K562 (cell line): Measurements from ENCODE around the gene SMIM35. TPM values are rescaled to one million over a fixed set of nuclear protein-coding genes. Genes with fewer than 3 reads are reported as not detected.
A peak's percentile ranks its signal among the peaks of the same experiment; 100 is the strongest.

Experiments
- ATF7 ChIP-seq: fragments of 450-650 bp; IDR thresholded peaks from 2 replicates; pipeline ENCODE4 v1.7.1; 2014; ENCODE audit warnings: mild to moderate bottlenecking, moderate library complexity
- BRD9 ChIP-seq: fragments of 450-650 bp; IDR thresholded peaks from 2 replicates; pipeline ENCODE4 v1.6.1; 2018; ENCODE audit warnings: low read depth; ENCODE audit not compliant: partially characterized antibody
- GATA2 ChIP-seq: sonication (generic); formaldehyde crosslinking; IDR thresholded peaks from 2 replicates; pipeline ENCODE4 v1.4.0; 2020; ENCODE audit warnings: mild to moderate bottlenecking, missing genetic modification reagents
- MAFF ChIP-seq: IDR thresholded peaks from 2 replicates; pipeline ENCODE4 v1.6.1; 2012; ENCODE audit warnings: low read length, improper control_type of control experiment
- MYC ChIP-seq, 2 experiments: fragments of 250-450 bp in 1 of 2; sonication (Bioruptor Pico) in 1 of 2; IDR thresholded peaks; 2 replicates each; pipeline versions ENCODE4 v1.5.1 to v1.6.1; 2012 to 2021; ENCODE audit warnings: low read depth in 2 of 2, borderline replicate concordance in 1 of 2, improper control_type of control experiment in 1 of 2, low read length in 1 of 2, mild to moderate bottlenecking in 1 of 2, moderate library complexity in 1 of 2
- SNIP1 ChIP-seq: fragments of 450-650 bp; IDR thresholded peaks from 2 replicates; pipeline ENCODE4 v1.7.1; 2017; ENCODE audit warnings: low read depth, mild to moderate bottlenecking
- ZNF175 ChIP-seq: fragments of 200-800 bp; sonication (Bioruptor generic); IDR thresholded peaks from 2 replicates; pipeline ENCODE4 v1.6.1; 2016; ENCODE audit warnings: low read depth, mild to moderate bottlenecking, missing genetic modification characterization, missing compliant biosample characterization
- polyA plus RNA-seq, 8 experiments: library from polyadenylated mRNA; depleted of rRNA in 4 of 8; stranded (reverse) in 5 of 8; unstranded in 3 of 8; fragments of >200 nt; fragmentation: Nextera tagmentation in 2 of 8; fragmentation: Illumina TruSeq in 1 of 8; extraction: Ambion mirVana in 2 of 8; extraction: Trizol in 1 of 8; gene quantifications; 2 replicates each; pipeline versions ENCODE4 v1.2.1 to v1.2.3, GENCODE V29; 2011 to 2014; ENCODE audit warnings: inconsistent platforms in 1 of 8, missing spikeins in 1 of 8
- total RNA-seq, 7 experiments: library from RNA; depleted of rRNA in 6 of 7; stranded (reverse); fragments of >200 nt in 6 of 7; fragmentation: Illumina TruSeq in 2 of 7; extraction: Trizol in 2 of 7; gene quantifications; 2 replicates each; pipeline versions ENCODE4 v1.2.1 to v1.2.3, GENCODE V29; 2011 to 2021; ENCODE audit warnings: low replicate concordance in 1 of 7
- TF ChIP-seq, protein P1 (sequence below): fragments of 450-650 bp; IDR thresholded peaks from 2 replicates; pipeline ENCODE4 v1.6.1; 2017; ENCODE audit warnings: antibody characterized with exemption
- TF ChIP-seq, protein P2 (sequence below), 3 experiments: fragments of 200-800 bp in 1 of 3; fragments of 250-450 bp in 1 of 3; fragments of 450-650 bp in 1 of 3; sonication (Bioruptor Pico) in 1 of 3; sonication (Bioruptor generic) in 1 of 3; formaldehyde crosslinking in 1 of 3; IDR thresholded peaks; 2 replicates each; pipeline versions ENCODE4 v1.6.1 to v1.8.0; 2016 to 2022; ENCODE audit warnings: mild to moderate bottlenecking in 2 of 3, missing genetic modification characterization in 2 of 3, missing compliant biosample characterization in 1 of 3, moderate library complexity in 1 of 3

SMIM35 gene
- total and polyA plus RNA-seq, 9 of the 15 experiments (the other 6 are each of a cell fraction or from before 2014, with no cell fraction given): 0.03 TPM; not detected in 7

GRCh38 chr11:118002010-118002540 lies 84.7 kb downstream of the SMIM35 start (continued):
- TF ChIP-seq MAFF (peak; percentile 63; the same call in 1 of the 2 replicates), GATA2 (CRISPR knock-in tag) (peak; percentile 39), SNIP1 (no peak), ZNF175 (CRISPR knock-in tag) (peak; percentile 96), BRD9 (peak; percentile 73), ATF7 (peak; percentile 67), MYC (IDR thresholded peaks at IDR 0.05; ENCODE audit: low read depth, low read length) (0 out of 2 replicates have a peak, but pooled peaks have one; percentile 44), MYC (CRISPR knock-in tag; IDR thresholded peaks at IDR 0.05; ENCODE audit: borderline replicate concordance, low read depth) (no peak)
- TF ChIP-seq, protein P1, sequence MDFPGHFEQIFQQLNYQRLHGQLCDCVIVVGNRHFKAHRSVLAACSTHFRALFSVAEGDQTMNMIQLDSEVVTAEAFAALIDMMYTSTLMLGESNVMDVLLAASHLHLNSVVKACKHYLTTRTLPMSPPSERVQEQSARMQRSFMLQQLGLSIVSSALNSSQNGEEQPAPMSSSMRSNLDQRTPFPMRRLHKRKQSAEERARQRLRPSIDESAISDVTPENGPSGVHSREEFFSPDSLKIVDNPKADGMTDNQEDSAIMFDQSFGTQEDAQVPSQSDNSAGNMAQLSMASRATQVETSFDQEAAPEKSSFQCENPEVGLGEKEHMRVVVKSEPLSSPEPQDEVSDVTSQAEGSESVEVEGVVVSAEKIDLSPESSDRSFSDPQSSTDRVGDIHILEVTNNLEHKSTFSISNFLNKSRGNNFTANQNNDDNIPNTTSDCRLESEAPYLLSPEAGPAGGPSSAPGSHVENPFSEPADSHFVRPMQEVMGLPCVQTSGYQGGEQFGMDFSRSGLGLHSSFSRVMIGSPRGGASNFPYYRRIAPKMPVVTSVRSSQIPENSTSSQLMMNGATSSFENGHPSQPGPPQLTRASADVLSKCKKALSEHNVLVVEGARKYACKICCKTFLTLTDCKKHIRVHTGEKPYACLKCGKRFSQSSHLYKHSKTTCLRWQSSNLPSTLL: no peak
- TF ChIP-seq, protein P2, sequence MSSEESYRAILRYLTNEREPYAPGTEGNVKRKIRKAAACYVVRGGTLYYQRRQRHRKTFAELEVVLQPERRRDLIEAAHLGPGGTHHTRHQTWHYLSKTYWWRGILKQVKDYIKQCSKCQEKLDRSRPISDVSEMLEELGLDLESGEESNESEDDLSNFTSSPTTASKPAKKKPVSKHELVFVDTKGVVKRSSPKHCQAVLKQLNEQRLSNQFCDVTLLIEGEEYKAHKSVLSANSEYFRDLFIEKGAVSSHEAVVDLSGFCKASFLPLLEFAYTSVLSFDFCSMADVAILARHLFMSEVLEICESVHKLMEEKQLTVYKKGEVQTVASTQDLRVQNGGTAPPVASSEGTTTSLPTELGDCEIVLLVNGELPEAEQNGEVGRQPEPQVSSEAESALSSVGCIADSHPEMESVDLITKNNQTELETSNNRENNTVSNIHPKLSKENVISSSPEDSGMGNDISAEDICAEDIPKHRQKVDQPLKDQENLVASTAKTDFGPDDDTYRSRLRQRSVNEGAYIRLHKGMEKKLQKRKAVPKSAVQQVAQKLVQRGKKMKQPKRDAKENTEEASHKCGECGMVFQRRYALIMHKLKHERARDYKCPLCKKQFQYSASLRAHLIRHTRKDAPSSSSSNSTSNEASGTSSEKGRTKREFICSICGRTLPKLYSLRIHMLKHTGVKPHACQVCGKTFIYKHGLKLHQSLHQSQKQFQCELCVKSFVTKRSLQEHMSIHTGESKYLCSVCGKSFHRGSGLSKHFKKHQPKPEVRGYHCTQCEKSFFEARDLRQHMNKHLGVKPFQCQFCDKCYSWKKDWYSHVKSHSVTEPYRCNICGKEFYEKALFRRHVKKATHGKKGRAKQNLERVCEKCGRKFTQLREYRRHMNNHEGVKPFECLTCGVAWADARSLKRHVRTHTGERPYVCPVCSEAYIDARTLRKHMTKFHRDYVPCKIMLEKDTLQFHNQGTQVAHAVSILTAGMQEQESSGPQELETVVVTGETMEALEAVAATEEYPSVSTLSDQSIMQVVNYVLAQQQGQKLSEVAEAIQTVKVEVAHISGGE (CRISPR knock-in tag; IDR thresholded peaks at IDR 0.05): peak in 1 of 3 experiments; percentile 79; a peak in 2 of 6 replicates
- TF ChIP-seq, all 486 proteins: peak for 152
